ENCODE results near the gene COLEC12.

Gene COLEC12

GRCh38 chr18:445055-445454, 55.4 kb downstream of the COLEC12 start:
- H3K9me3 Mint-ChIP-seq, result no peaks in the 10 kb centered on the region
- peaks cover 6% of the 10 kb centered on the region for H3K36me3 Mint-ChIP-seq (ENCODE audit: low read depth)
- no peaks in the 10 kb centered on the region for H3K27me3 Mint-ChIP-seq (ENCODE audit: low read depth)
- H3K4me3 Mint-ChIP-seq, result no peak overlapping the region
- TF ChIP-seq CTCF (IDR thresholded peaks at IDR 0.05; ENCODE audit: unreplicated experiment in 3 of 3), result no peak
- no peak overlapping the region for H3K27ac Mint-ChIP-seq
- peaks cover 24% of the 10 kb centered on the region for H3K4me1 Mint-ChIP-seq

GRCh38 chr18:438571-438970, 61.9 kb downstream of the COLEC12 start:
- H3K4me3 Mint-ChIP-seq, result no peak overlapping the region
- H3K27me3 Mint-ChIP-seq (ENCODE audit: low read depth), result no peaks in the 10 kb centered on the region
- peaks cover 6% of the 10 kb centered on the region for H3K4me1 Mint-ChIP-seq
- peaks cover 5% of the 10 kb centered on the region for H3K36me3 Mint-ChIP-seq (ENCODE audit: low read depth)
- no peak for TF ChIP-seq CTCF (IDR thresholded peaks at IDR 0.05; ENCODE audit: unreplicated experiment in 3 of 3)
- H3K9me3 Mint-ChIP-seq, result no peaks in the 10 kb centered on the region
- no peak overlapping the region for H3K27ac Mint-ChIP-seq

- H3K9me3 Mint-ChIP-seq, result no peaks in the 10 kb centered on the region
- H3K27me3 Mint-ChIP-seq (ENCODE audit: low read depth), result no peaks in the 10 kb centered on the region
- TF ChIP-seq CTCF (IDR thresholded peaks at IDR 0.05; ENCODE audit: unreplicated experiment in 3 of 3), result no peak
- H3K4me1 Mint-ChIP-seq, result peaks cover 6% of the 10 kb centered on the region
- H3K36me3 Mint-ChIP-seq (ENCODE audit: low read depth), result peaks cover 3% of the 10 kb centered on the region
- peak overlapping the region; percentile 55 to 75 (median 57) for H3K27ac Mint-ChIP-seq
- H3K4me3 Mint-ChIP-seq, result no peak overlapping the region
These were observed 64.6 kb downstream of the COLEC12 start for GRCh38 chr18:435940-436339.

- peaks cover 3% of the 10 kb centered on the region for H3K36me3 Mint-ChIP-seq (ENCODE audit: low read depth)
- peaks cover 6% of the 10 kb centered on the region for H3K4me1 Mint-ChIP-seq
- peak overlapping the region in 2 of 3 experiments; percentile 8 to 9 for H3K27ac Mint-ChIP-seq
- no peak for TF ChIP-seq CTCF (IDR thresholded peaks at IDR 0.05; ENCODE audit: unreplicated experiment in 3 of 3)
- no peaks in the 10 kb centered on the region for H3K27me3 Mint-ChIP-seq (ENCODE audit: low read depth)
- no peaks in the 10 kb centered on the region for H3K9me3 Mint-ChIP-seq
- no peak overlapping the region for H3K4me3 Mint-ChIP-seq
These were observed 66.1 kb downstream of the COLEC12 start for GRCh38 chr18:434410-434809.

GRCh38 chr18:433960-434359, 66.5 kb downstream of the COLEC12 start:
- TF ChIP-seq CTCF (IDR thresholded peaks at IDR 0.05; ENCODE audit: unreplicated experiment in 3 of 3), result no peak
- Mint-ChIP-seq H3K4me3 (no peak overlapping the region), H3K4me1 (peaks cover 6% of the 10 kb centered on the region), H3K36me3 (ENCODE audit: low read depth) (peaks cover 3% of the 10 kb centered on the region), H3K27ac (peak overlapping the region in 1 of 3 experiments; percentile 9), H3K27me3 (ENCODE audit: low read depth) (no peaks in the 10 kb centered on the region), H3K9me3 (no peaks in the 10 kb centered on the region)

GRCh38 chr18:433298-433697, 67.2 kb downstream of the COLEC12 start:
- Mint-ChIP-seq H3K9me3 (no peaks in the 10 kb centered on the region), H3K36me3 (ENCODE audit: low read depth) (peaks cover 3% of the 10 kb centered on the region), H3K4me1 (peaks cover 6% of the 10 kb centered on the region), H3K27me3 (ENCODE audit: low read depth) (no peaks in the 10 kb centered on the region), H3K4me3 (no peak overlapping the region), H3K27ac (no peak overlapping the region)
- no peak for TF ChIP-seq CTCF (IDR thresholded peaks at IDR 0.05; ENCODE audit: unreplicated experiment in 3 of 3)

All from nephron (organoid).